Measurements from ENCODE around the gene GYPE.
"Not testable (repeated sequence)": the region's sequence is repeated elsewhere in the genome, so short reads cannot be mapped to it uniquely, and the experiment has no call there.

The GYPE gene

GRCh38 chr4:143862716-143863115 is 42.6 kb downstream of the GYPE start:
- not testable (repeated sequence) for DNase-seq

DNA sequence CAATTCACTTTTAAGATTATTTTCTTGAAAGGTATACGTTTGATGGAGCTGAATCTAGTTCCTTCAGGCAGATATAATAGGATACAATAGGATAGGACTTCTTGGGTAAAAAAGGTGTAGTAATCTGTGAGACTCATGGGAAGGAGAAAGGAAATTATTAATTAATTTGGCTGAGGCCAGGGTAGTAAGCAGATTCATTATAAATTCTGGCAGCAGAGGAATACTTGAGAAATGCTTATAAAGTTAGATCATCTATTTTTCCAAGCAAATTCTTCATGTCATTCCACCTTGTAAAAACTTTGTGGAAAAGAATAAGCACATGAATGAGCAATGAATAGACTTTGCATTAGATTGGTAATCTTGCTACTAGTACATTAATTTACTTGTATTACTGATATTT is 46.9 kb downstream of the GYPE start:
- no peak for DNase-seq

DNA sequence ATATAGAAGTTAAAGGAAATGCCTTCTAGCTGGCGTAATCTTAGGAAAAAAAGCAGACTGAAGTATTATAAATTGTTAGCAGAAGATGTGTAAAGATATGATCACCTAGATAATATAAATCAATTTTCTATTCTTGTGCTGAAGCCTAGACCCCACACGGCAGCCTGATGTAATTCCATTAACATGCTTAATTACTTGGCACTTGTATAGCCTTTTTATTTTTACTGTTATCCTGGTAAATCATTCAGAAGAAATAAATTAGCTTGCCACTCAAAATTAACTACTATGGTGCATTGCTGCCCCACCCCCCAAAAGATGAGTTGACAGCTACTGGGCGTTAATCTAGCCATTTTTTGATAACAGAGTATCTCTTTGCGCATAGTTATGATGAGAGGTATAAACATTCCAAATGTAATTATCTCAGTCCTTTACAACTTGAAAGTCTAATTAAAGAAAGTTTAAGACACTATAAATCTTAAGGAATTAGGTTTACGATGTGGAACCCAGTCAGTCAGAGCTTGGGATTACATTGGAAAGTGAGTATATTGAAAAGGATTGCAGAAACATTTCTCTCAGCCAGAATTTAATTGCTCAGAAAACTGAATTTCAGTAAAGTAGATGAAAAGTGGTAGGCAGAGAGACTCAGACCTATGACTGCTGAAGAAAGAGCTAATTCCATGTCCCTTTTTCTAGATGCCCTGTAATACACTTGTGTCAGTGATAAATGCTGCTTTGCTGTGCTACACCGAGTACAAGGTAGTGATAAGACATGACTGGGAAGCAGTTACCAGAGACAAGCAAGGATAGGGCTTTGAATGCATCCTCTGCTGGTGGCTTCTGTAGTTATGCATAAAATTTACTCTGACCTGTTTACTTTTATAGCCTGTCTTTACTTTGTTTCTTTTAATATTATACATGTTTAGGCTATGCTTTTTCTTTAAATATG is 47.7 kb downstream of the GYPE start:
- DNase-seq = not testable (repeated sequence)

- DNase-seq = not testable (repeated sequence)
These were observed 49.3 kb downstream of the GYPE start for GRCh38 chr4:143856017-143856557.

- not testable (repeated sequence) for DNase-seq
These were observed 50.7 kb downstream of the GYPE start for GRCh38 chr4:143854645-143855044.

- not testable (repeated sequence) for DNase-seq
These were observed 56.1 kb downstream of the GYPE start for GRCh38 chr4:143849296-143849695.

DNA sequence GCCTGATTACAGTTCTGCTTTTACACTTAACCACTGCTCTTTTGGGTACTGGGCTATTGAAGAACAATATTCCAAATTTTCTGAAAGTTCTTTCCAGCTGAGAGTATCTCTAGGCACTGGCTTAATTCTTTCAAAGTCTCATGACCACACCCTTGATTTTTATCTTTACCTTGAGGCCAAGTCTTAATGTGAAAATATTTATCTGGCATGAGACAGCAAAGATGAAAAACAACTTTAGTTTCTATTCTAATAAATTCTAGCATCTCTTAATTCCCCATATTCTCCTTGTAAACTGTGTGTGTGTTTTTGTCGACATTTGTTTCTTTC is 61.9 kb downstream of the GYPE start:
- not testable (repeated sequence) for DNase-seq

DNA sequence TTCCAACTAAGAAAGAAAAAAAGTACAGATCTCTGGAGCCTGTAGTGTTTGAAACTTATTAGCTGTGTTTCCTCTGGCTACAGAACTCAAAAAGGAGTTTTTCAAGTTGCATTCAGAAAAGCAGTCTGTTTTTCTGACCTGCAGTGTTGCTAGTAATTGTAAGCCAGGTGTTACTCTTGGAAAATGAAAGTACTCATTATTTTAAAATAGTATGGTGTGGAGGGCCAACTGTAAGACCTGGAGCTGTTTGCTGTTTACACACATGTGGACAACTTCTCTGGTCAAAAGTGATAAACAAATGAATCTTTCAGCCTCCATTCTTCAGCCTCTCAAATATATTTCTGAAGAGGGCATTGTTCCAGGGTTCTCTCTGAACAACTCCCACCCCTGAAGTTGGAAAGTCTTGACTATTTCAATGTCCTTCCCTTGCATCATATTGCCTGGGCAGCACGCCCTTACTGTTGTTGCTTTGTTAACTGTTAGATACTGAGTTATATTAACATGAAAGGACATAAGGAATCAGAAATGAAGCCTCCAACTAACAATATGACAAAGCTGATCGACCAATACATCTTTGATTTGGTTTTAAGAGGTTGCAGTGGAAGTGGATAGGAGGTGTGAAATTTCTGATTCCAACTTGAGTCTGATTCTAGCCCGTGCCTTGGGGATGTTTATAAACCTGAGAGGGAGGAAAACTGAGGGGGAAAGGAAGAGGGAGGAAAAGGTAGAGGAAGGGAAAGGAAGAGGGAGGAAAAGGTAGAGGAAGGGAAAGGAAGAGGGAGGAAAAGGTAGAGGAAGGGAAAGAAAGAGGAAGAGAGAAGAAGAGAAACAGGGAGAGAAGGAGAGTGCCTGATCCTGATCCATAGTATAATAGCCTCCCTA is 62.5 kb downstream of the GYPE start:
- not testable (repeated sequence) for DNase-seq

- DNase-seq = not testable (repeated sequence)
These were observed 65.9 kb downstream of the GYPE start for GRCh38 chr4:143839413-143839812.

GRCh38 chr4:143834196-143834595 is 71.2 kb downstream of the GYPE start:
- not testable (repeated sequence) for DNase-seq

DNA sequence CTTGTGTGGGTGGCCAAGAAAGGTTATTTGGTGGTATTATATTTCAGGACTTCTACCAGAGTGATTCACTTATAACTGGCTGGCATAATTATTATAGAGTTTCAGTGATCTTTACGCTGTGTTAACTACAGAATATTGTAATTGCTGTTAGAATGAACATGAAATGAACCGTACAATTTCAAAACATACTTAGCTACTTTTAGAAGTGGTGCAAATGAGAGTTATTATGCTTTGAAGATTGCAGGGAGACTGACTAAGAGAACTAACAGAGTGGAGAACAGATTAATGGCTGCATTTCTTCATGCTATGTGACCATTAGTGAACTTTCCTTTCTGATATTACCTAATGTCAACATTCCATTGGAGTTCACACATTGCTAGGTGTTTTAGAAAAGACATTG is 71.7 kb downstream of the GYPE start:
- not testable (repeated sequence) for DNase-seq

DNA sequence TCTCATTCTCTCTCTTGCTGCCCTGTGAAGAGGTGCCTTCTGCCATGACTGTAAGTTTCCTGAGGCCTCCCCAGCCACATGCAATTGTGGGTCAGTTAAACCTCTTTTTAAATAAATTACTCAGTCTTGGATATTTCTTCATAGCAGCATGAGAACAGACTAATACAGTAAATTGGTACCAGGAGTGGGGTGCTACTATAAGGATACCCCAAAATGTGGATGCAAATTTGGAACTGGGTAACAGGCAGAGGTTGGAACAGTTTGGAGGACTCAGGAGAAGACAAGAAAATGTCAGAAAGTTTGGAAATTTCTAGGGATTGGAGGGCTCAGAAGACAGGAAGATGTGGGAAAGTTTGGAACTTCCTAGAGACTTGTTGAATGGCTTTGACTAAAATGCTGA is 74.8 kb downstream of the GYPE start:
- DNase-seq = not testable (repeated sequence)

- DNase-seq = not testable (repeated sequence)
These were observed 76.1 kb downstream of the GYPE start for GRCh38 chr4:143829239-143829620.

Data from NCI-H2081 treated with DMSO at 0.1 percent for 48 hours (cell line).